Measurements from ENCODE around the gene INTS1. TPM values are rescaled to one million over a fixed set of nuclear protein-coding genes. Genes with fewer than 3 reads are reported as not detected.
A peak's percentile ranks its signal among the peaks of the same experiment; 100 is the strongest.

INTS1 gene
- total and polyA plus RNA-seq, 2 experiments from 2014 or later, result 35.1 to 111 TPM

DNA sequence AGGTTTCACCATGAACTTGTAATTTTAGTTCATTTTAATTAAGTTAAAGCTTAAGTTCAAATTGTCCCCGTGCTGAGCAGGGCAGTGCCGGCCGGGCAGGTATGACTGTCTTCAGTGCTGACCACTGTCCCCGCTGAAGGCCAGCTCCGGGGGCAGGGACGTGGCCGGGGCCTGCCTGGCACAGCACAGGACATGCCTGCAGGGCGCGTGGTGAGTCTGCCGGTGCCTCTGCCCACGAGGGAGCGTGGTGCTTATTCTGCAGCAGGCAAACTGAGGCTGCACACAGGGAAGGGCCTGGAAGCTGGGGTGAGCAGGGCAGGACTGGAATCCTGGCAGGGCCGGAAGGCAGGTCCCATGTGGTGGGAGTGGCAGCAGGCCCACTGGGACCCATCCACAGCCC, 54.7 kb downstream of the INTS1 start (continued):
- TF ChIP-seq, protein P1, sequence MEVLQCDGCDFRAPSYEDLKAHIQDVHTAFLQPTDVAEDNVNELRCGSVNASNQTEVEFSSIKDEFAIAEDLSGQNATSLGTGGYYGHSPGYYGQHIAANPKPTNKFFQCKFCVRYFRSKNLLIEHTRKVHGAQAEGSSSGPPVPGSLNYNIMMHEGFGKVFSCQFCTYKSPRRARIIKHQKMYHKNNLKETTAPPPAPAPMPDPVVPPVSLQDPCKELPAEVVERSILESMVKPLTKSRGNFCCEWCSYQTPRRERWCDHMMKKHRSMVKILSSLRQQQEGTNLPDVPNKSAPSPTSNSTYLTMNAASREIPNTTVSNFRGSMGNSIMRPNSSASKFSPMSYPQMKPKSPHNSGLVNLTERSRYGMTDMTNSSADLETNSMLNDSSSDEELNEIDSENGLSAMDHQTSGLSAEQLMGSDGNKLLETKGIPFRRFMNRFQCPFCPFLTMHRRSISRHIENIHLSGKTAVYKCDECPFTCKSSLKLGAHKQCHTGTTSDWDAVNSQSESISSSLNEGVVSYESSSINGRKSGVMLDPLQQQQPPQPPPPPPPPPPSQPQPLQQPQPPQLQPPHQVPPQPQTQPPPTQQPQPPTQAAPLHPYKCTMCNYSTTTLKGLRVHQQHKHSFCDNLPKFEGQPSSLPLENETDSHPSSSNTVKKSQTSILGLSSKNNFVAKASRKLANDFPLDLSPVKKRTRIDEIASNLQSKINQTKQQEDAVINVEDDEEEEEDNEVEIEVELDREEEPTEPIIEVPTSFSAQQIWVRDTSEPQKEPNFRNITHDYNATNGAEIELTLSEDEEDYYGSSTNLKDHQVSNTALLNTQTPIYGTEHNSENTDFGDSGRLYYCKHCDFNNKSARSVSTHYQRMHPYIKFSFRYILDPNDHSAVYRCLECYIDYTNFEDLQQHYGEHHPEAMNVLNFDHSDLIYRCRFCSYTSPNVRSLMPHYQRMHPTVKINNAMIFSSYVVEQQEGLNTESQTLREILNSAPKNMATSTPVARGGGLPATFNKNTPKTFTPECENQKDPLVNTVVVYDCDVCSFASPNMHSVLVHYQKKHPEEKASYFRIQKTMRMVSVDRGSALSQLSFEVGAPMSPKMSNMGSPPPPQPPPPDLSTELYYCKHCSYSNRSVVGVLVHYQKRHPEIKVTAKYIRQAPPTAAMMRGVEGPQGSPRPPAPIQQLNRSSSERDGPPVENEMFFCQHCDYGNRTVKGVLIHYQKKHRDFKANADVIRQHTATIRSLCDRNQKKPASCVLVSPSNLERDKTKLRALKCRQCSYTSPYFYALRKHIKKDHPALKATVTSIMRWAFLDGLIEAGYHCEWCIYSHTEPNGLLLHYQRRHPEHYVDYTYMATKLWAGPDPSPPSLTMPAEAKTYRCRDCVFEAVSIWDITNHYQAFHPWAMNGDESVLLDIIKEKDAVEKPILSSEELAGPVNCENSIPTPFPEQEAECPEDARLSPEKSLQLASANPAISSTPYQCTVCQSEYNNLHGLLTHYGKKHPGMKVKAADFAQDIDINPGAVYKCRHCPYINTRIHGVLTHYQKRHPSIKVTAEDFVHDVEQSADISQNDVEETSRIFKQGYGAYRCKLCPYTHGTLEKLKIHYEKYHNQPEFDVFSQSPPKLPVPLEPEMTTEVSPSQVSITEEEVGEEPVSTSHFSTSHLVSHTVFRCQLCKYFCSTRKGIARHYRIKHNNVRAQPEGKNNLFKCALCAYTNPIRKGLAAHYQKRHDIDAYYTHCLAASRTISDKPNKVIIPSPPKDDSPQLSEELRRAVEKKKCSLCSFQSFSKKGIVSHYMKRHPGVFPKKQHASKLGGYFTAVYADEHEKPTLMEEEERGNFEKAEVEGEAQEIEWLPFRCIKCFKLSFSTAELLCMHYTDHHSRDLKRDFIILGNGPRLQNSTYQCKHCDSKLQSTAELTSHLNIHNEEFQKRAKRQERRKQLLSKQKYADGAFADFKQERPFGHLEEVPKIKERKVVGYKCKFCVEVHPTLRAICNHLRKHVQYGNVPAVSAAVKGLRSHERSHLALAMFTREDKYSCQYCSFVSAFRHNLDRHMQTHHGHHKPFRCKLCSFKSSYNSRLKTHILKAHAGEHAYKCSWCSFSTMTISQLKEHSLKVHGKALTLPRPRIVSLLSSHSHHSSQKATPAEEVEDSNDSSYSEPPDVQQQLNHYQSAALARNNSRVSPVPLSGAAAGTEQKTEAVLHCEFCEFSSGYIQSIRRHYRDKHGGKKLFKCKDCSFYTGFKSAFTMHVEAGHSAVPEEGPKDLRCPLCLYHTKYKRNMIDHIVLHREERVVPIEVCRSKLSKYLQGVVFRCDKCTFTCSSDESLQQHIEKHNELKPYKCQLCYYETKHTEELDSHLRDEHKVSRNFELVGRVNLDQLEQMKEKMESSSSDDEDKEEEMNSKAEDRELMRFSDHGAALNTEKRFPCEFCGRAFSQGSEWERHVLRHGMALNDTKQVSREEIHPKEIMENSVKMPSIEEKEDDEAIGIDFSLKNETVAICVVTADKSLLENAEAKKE (CRISPR knock-in tag; IDR thresholded peaks at IDR 0.05), result no peak

DNA sequence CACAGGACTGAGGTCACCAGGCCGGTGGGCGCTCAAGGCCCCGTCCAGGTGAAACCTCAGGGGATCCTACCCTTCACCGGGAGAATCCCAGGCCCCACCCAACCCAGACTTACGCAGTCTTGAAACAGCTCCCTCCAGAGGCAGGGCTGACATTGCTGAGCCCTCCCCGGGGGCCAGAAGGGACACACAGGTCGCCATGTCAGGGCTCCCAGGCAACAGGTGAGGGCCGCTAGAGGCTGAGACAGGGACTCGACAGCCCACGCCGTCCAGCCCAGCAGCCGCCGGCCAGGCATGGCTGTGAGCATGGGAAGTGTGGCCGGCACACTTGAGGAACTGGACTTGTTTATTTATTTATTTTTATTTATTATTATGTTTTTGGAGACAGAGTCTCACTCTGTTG, 55.2 kb downstream of the INTS1 start:
- no peaks in the 10 kb centered on the region; the same call in 2 of the 3 replicates for H3K9me3 Mint-ChIP-seq
- TF ChIP-seq, protein P2, sequence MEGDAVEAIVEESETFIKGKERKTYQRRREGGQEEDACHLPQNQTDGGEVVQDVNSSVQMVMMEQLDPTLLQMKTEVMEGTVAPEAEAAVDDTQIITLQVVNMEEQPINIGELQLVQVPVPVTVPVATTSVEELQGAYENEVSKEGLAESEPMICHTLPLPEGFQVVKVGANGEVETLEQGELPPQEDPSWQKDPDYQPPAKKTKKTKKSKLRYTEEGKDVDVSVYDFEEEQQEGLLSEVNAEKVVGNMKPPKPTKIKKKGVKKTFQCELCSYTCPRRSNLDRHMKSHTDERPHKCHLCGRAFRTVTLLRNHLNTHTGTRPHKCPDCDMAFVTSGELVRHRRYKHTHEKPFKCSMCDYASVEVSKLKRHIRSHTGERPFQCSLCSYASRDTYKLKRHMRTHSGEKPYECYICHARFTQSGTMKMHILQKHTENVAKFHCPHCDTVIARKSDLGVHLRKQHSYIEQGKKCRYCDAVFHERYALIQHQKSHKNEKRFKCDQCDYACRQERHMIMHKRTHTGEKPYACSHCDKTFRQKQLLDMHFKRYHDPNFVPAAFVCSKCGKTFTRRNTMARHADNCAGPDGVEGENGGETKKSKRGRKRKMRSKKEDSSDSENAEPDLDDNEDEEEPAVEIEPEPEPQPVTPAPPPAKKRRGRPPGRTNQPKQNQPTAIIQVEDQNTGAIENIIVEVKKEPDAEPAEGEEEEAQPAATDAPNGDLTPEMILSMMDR (conservative IDR thresholded peaks at IDR 0.05; ENCODE audit: low read depth in 2 of 2), result peak in 1 of 2 experiments; percentile 41; a peak in 2 of 4 replicates
- TF ChIP-seq EZH2phosphoT487 (IDR thresholded peaks at IDR 0.05; ENCODE audit: unreplicated experiment), result no peak
- no peaks in the 10 kb centered on the region for H3K4me1 Mint-ChIP-seq
- Histone ChIP-seq H3F3A (replicated peaks; ENCODE audit: low read depth) (no peaks in the 10 kb centered on the region), H3K4me2 (no peak overlapping the region), H3K27ac (ENCODE audit: low read depth) (no peak overlapping the region), H3K79me2 (replicated peaks; ENCODE audit: insufficient read depth) (no peaks in the 10 kb centered on the region), H3K4me3 (no peak overlapping the region), H3K9me2 (ENCODE audit: insufficient read depth) (no peaks in the 10 kb centered on the region), H4K20me1 (replicated peaks; ENCODE audit: insufficient read depth) (no peaks in the 10 kb centered on the region), H3K36me3 (ENCODE audit: insufficient read depth) (no peaks in the 10 kb centered on the region), H2AFZ (no peak overlapping the region), H3K27me3 (ENCODE audit: insufficient read depth) (no peaks in the 10 kb centered on the region), H3K4me1 (ENCODE audit: insufficient read depth) (no peaks in the 10 kb centered on the region)
- H3K36me3 Mint-ChIP-seq (ENCODE audit: low read depth), result no peaks in the 10 kb centered on the region
- H3K27ac Mint-ChIP-seq, result no peak overlapping the region
- H3K27me3 Mint-ChIP-seq (ENCODE audit: insufficient read depth, low read depth, poor library complexity), result peaks cover 4% of the 10 kb centered on the region
- H3K4me3 Mint-ChIP-seq, result no peak overlapping the region
- ATAC-seq (peak; percentile 9; the same call in 2 of the 3 replicates), DNase-seq (ENCODE audit: low spot score) (no peak)

All from GM23338 (cell line).